Ectodermal cell (in vitro differentiated cells): ENCODE results near the gene IFI27. TPM values are rescaled to one million over a fixed set of nuclear protein-coding genes. Genes with fewer than 3 reads are reported as not detected.
"Not testable (repeated sequence)": the region's sequence is repeated elsewhere in the genome, so short reads cannot be mapped to it uniquely, and the experiment has no call there.

Experiments
- H3K27ac ChIP-seq: 2 replicates; pipeline ENCODE4 v1.7.0; 2013; ENCODE audit warnings: mild to moderate bottlenecking, low read depth, low read length; ENCODE audit not compliant: insufficient read depth, poor library complexity, severe bottlenecking
- H3K27me3 ChIP-seq: 2 replicates; pipeline ENCODE4 v1.7.0; 2013; ENCODE audit warnings: mild to moderate bottlenecking, low read length; ENCODE audit not compliant: insufficient read depth, control insufficient read depth, poor library complexity, severe bottlenecking
- H3K36me3 ChIP-seq: one replicate; pipeline ENCODE4 v1.7.0; 2013; ENCODE audit warnings: low read length; ENCODE audit not compliant: control insufficient read depth, insufficient read depth
- H3K4me1 ChIP-seq: one replicate; pipeline ENCODE4 v1.7.0; 2013; ENCODE audit warnings: low read length; ENCODE audit not compliant: control insufficient read depth, insufficient read depth
- H3K4me3 ChIP-seq: 2 replicates; pipeline ENCODE4 v1.7.0; 2013; ENCODE audit warnings: low read depth, low read length, control low read depth; ENCODE audit not compliant: insufficient read depth
- H3K9me3 ChIP-seq: 2 replicates; pipeline ENCODE4 v1.7.0; 2013; ENCODE audit warnings: mild to moderate bottlenecking, low read length, moderate library complexity; ENCODE audit not compliant: control insufficient read depth
- WGBS, 2 experiments: methylation state at CpG; one replicate each; pipeline ENCODE4 v1.1.7; 2013; ENCODE audit warnings: missing lambda C conversion rate in 2 of 2; 5-methylcytosine and 5-hydroxymethylcytosine counted together
- polyA plus RNA-seq, 4 experiments: library from polyadenylated mRNA; stranded (reverse); fragments of 50-300 nt; gene quantifications; one replicate each; pipeline ENCODE4 v1.2.3, GENCODE V29; 2013

Gene IFI27
- 6.6 TPM for polyA plus RNA-seq (2013, experiment 1 of 4)
- 6.3 TPM for polyA plus RNA-seq (2013, experiment 2 of 4)
- polyA plus RNA-seq (2013, experiment 3 of 4), result 6.1 TPM
- 5.8 TPM for polyA plus RNA-seq (2013, experiment 4 of 4)

- Histone ChIP-seq H3K36me3 (no peaks in the 10 kb centered on the region), H3K27ac (no peak within 1 kb of the TSS), H3K4me3 (no peak within 1 kb of the TSS), H3K9me3 (no peaks in the 10 kb centered on the region), H3K27me3 (no peaks in the 10 kb centered on the region), H3K4me1 (no peaks in the 10 kb centered on the region)
- WGBS, 2 experiments, result 86 to 87% methylated on average over 14 of the region's 14 CpGs
These were observed at the start of gene IFI27 for GRCh38 chr14:94110552-94111181. Gene IFI27, plus strand, starts transcription at chr14:94110736.

- H3K27me3 ChIP-seq, result no peaks in the 10 kb centered on the region
- H3K9me3 ChIP-seq, result no peaks in the 10 kb centered on the region
- no peaks in the 10 kb centered on the region for H3K4me1 ChIP-seq
- H3K4me3 ChIP-seq, result no peak overlapping the region
- 81 to 82% methylated on average over 9 of the region's 9 CpGs for whole genome bisulfite sequencing, 2 experiments
- peaks cover 37% of the 10 kb centered on the region for H3K36me3 ChIP-seq
- H3K27ac ChIP-seq, result no peak overlapping the region
These were observed 48.1 kb upstream of the IFI27 start for GRCh38 chr14:94062344-94062940.

- H3K27ac ChIP-seq, result no peak overlapping the region
- 88 to 90% methylated on average over 8 of the region's 8 CpGs for WGBS, 2 experiments
These were observed 44.4 kb upstream of the IFI27 start for GRCh38 chr14:94066089-94066676.

GRCh38 chr14:94072076-94072475 is 38.5 kb upstream of the IFI27 start:
- not testable (repeated sequence) for H3K27me3 ChIP-seq, H3K9me3 ChIP-seq, H3K4me1 ChIP-seq, H3K4me3 ChIP-seq, H3K27ac ChIP-seq
- WGBS, 2 experiments, result 91 to 95% methylated on average over 3 of the region's 3 CpGs
- peaks cover 12% of the 10 kb centered on the region for H3K36me3 ChIP-seq

More at GRCh38 chr14:94066089-94066676, 44.4 kb upstream of the IFI27 start:
- Histone ChIP-seq H3K4me1 (no peaks in the 10 kb centered on the region), H3K4me3 (no peak overlapping the region), H3K36me3 (peaks cover 12% of the 10 kb centered on the region), H3K9me3 (peaks cover 5% of the 10 kb centered on the region), H3K27me3 (no peaks in the 10 kb centered on the region)

- H3K27me3 ChIP-seq, result no peaks in the 10 kb centered on the region
- 92 to 94% methylated on average over 1 of the region's 3 CpGs for WGBS, 2 experiments
- H3K4me3 ChIP-seq, result no peak overlapping the region
- H3K9me3 ChIP-seq, result peaks cover 4% of the 10 kb centered on the region
- no peak overlapping the region for H3K27ac ChIP-seq
- peaks cover 12% of the 10 kb centered on the region for H3K4me1 ChIP-seq
- H3K36me3 ChIP-seq, result peaks cover 25% of the 10 kb centered on the region
These were observed 36.0 kb upstream of the IFI27 start for GRCh38 chr14:94074534-94074933.

- H3K4me1 ChIP-seq, result peaks cover 16% of the 10 kb centered on the region
- 97% methylated on average over 2 of the region's 2 CpGs; no CpG with 5 or more reads in 1 of the 2 experiments for WGBS, 2 experiments
- H3K27ac ChIP-seq, result no peak overlapping the region
- peaks cover 3% of the 10 kb centered on the region for H3K9me3 ChIP-seq
- H3K4me3 ChIP-seq, result no peak overlapping the region
- no peaks in the 10 kb centered on the region for H3K27me3 ChIP-seq
- H3K36me3 ChIP-seq, result peaks cover 25% of the 10 kb centered on the region
These were observed 35.5 kb upstream of the IFI27 start for GRCh38 chr14:94075008-94075407.

- Histone ChIP-seq H3K4me1 (peaks cover 21% of the 10 kb centered on the region), H3K27ac (no peak overlapping the region), H3K27me3 (no peaks in the 10 kb centered on the region), H3K36me3 (peaks cover 25% of the 10 kb centered on the region), H3K9me3 (peaks cover 3% of the 10 kb centered on the region), H3K4me3 (no peak overlapping the region)
- WGBS, 2 experiments, result 91 to 93% methylated on average over 6 to 7 of the region's 7 CpGs
These were observed 33.3 kb upstream of the IFI27 start for GRCh38 chr14:94077111-94077821.

- no peak overlapping the region for H3K4me3 ChIP-seq
- H3K4me1 ChIP-seq, result peaks cover 22% of the 10 kb centered on the region
- H3K27ac ChIP-seq, result no peak overlapping the region
- 98% methylated on average over 3 of the region's 5 CpGs; no CpG with 5 or more reads in 1 of the 2 experiments for WGBS, 2 experiments
- no peaks in the 10 kb centered on the region for H3K27me3 ChIP-seq
- peaks cover 25% of the 10 kb centered on the region for H3K36me3 ChIP-seq
- H3K9me3 ChIP-seq, result peaks cover 3% of the 10 kb centered on the region
These were observed 32.7 kb upstream of the IFI27 start for GRCh38 chr14:94077823-94078222.

GRCh38 chr14:94079891-94080620 is 30.5 kb upstream of the IFI27 start:
- no peak overlapping the region for H3K27ac ChIP-seq
- H3K36me3 ChIP-seq, result peaks cover 18% of the 10 kb centered on the region
- H3K27me3 ChIP-seq, result no peaks in the 10 kb centered on the region
- H3K4me1 ChIP-seq, result peaks cover 22% of the 10 kb centered on the region
- WGBS, 2 experiments, result 22% methylated on average over 15 of the region's 15 CpGs
- H3K9me3 ChIP-seq, result peaks cover 1% of the 10 kb centered on the region
- H3K4me3 ChIP-seq, result peak overlapping the region; percentile 92
